COLO668 (cell line): Measurements from ENCODE around the gene TGFBR1.
"Not testable (repeated sequence)": the region's sequence is repeated elsewhere in the genome, so short reads cannot be mapped to it uniquely, and the experiment has no call there.

Experiments used
- DNase-seq: peaks from one replicate; lab custom pipeline; 2025; ENCODE audit not compliant: unreplicated experiment; lab: John Stamatoyannopoulos, UW

TGFBR1 gene

GRCh38 chr9:99075246-99075912 lies 29.5 kb upstream of the TGFBR1 start:
- DNase-seq = no peak

GRCh38 chr9:99076030-99076429 lies 28.9 kb upstream of the TGFBR1 start:
- DNase-seq = no peak

GRCh38 chr9:99076483-99077171 lies 28.3 kb upstream of the TGFBR1 start:
- DNase-seq = no peak

GRCh38 chr9:99078717-99079116 lies 26.2 kb upstream of the TGFBR1 start:
- DNase-seq = no peak

GRCh38 chr9:99079542-99079941 lies 25.4 kb upstream of the TGFBR1 start:
- no peak for DNase-seq

GRCh38 chr9:99083051-99083450 lies 21.9 kb upstream of the TGFBR1 start:
- DNase-seq = no peak

GRCh38 chr9:99085949-99086948 lies 18.7 kb upstream of the TGFBR1 start:
- DNase-seq = no peak

GRCh38 chr9:99087462-99087861 lies 17.5 kb upstream of the TGFBR1 start:
- DNase-seq = no peak

- no peak for DNase-seq
Observed at GRCh38 chr9:99090336-99091130, 14.4 kb upstream of the TGFBR1 start.

- DNase-seq = no peak
Observed at GRCh38 chr9:99092643-99093491, 12.0 kb upstream of the TGFBR1 start.

GRCh38 chr9:99093492-99093791 lies 11.5 kb upstream of the TGFBR1 start:
- DNase-seq = no peak

- DNase-seq = no peak
Observed at GRCh38 chr9:99095565-99095964, 9.3 kb upstream of the TGFBR1 start.

GRCh38 chr9:99096409-99096808 lies 8.5 kb upstream of the TGFBR1 start:
- no peak for DNase-seq

GRCh38 chr9:99099806-99100585 lies 4.9 kb upstream of the TGFBR1 start:
- DNase-seq = not testable (repeated sequence)

GRCh38 chr9:99101271-99101670 lies 3.6 kb upstream of the TGFBR1 start:
- DNase-seq = no peak

- DNase-seq = no peak
Observed at GRCh38 chr9:99101812-99102211, 3.1 kb upstream of the TGFBR1 start.

GRCh38 chr9:99103054-99103895 lies 1.6 kb upstream of the TGFBR1 start:
- no peak for DNase-seq

- DNase-seq = no peak
Observed at GRCh38 chr9:99103901-99104458, 933 bp upstream of the TGFBR1 start.
